ENCODE results near the gene BIN1. TPM values are rescaled to one million over a fixed set of nuclear protein-coding genes. Genes with fewer than 3 reads are reported as not detected.

BIN1 gene
- polyA plus RNA-seq, 1 donor from 2014 or later: 175 TPM

DNA sequence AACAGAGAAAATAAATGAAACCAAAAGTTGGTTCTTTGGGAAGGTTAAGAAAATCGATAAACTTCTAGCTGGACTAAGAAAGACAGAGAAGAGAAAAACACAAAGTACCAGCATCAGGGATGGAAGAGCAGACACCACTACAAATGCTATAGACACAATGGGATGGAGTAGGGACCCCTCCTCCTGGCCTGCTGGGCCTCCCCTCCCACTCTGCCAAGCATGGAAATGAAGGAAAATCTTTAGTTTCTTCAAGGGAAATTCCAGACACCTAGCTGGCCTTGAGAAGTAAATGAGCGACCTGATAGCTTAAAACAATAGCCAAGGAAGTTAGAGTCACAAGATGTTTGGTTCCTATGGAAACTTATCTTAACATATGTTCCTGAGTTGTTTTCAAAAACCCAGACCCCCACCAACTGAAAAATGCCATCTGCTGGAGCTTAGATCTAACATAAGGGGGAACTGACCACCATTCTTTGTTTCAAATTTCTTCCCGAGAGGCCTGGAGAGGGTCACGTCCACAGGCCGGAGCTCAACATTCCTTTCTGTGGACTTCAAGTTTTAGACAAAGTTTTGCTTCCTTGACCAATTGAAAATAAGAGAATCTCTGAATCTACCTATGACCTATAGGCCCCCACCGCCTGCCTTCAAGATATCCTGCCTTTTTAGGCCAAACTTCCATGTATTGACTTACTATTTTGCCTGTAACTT lies 101.9 kb downstream of the BIN1 start:
- Mint-ChIP-seq H3K27me3 (no peaks in the 10 kb centered on the region), H3K4me1 (no peaks in the 10 kb centered on the region), H3K9me3 (peaks cover 0 to 2% (median 0%) of the 10 kb centered on the region in 3 donors), H3K36me3 (no peaks in the 10 kb centered on the region), H3K27ac (no peak overlapping the region), H3K4me3 (no peak overlapping the region)

DNA sequence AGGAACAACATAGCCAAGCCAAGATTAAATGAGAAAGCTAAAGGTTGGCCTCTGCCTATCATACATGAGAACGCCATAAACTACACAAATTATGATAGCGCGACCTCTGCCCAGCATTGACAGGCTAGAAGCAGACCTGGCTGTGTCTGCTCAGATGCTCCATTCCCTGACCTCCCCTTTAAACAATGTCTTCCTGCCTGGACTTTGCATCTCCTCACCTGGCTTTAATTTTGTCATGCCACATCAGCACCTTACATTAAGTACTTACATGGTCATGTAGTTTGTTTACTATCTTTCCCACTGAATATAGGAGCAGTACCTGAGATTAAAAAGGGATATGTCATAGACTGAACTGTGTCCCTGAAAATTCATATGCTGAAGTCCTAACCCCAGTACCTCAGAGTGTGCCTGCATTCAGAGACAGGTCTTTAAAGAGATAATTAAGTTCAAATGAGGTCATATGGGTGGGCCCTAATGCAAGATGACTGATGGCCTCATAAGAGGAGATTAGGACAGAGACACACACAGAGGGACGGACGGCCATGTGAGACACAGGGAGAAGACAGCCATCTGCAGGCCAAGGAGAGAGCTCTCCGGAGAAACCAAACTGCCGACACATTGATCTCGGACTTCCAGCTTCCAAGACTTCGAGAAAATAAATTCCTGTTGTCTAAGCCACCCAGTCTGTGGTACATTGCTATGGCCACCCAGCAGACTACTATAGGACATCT lies 103.7 kb downstream of the BIN1 start:
- Mint-ChIP-seq H3K27ac (no peak overlapping the region), H3K9me3 (no peaks in the 10 kb centered on the region), H3K27me3 (no peaks in the 10 kb centered on the region), H3K4me1 (no peaks in the 10 kb centered on the region), H3K4me3 (no peak overlapping the region), H3K36me3 (no peaks in the 10 kb centered on the region)

DNA sequence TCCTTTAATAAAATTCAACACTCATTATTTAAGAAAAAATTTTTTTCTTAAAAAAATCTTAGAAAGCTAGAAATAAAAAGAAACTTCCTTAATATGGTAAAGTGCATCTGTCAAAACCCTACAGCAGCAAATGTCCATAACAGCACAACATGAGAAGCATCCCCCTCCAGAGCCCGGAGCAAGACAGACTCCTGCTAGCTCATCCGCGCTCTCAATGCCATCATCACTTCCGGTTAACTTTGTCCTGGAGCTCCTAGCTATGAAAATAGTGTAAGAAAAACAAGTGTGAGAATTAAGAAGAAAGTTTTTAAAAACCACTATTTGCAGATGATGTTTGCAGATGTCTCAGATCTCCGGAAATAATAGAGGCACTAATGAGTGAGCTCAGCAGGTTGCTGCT lies 105.2 kb downstream of the BIN1 start:
- no peaks in the 10 kb centered on the region for H3K27me3 Mint-ChIP-seq
- no peaks in the 10 kb centered on the region for H3K36me3 Mint-ChIP-seq
- H3K9me3 Mint-ChIP-seq: no peaks in the 10 kb centered on the region
- no peak overlapping the region for H3K4me3 Mint-ChIP-seq
- no peaks in the 10 kb centered on the region for H3K4me1 Mint-ChIP-seq
- H3K27ac Mint-ChIP-seq: no peak overlapping the region

DNA sequence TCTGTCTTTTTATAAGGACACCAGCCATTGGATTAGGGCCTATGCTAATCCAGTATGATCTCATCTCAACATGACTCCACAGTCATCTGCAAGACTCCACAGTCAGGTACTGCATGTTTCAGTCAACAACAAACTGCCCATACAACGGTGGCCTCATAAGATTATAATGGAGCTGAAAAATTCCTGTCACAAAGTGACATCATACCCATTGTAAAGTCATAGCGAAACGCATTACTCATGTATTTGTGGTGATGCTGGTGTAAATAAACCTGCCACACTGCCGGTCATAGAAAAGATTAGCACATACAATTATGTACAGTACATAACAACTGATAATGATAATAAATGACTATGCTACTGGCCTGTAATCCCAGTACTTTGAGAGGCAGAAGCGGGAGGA lies 106.0 kb downstream of the BIN1 start:
- H3K36me3 Mint-ChIP-seq: no peaks in the 10 kb centered on the region
- H3K4me1 Mint-ChIP-seq: no peaks in the 10 kb centered on the region
- no peaks in the 10 kb centered on the region for H3K27me3 Mint-ChIP-seq
- H3K27ac Mint-ChIP-seq: no peak overlapping the region
- no peak overlapping the region for H3K4me3 Mint-ChIP-seq
- no peaks in the 10 kb centered on the region for H3K9me3 Mint-ChIP-seq

DNA sequence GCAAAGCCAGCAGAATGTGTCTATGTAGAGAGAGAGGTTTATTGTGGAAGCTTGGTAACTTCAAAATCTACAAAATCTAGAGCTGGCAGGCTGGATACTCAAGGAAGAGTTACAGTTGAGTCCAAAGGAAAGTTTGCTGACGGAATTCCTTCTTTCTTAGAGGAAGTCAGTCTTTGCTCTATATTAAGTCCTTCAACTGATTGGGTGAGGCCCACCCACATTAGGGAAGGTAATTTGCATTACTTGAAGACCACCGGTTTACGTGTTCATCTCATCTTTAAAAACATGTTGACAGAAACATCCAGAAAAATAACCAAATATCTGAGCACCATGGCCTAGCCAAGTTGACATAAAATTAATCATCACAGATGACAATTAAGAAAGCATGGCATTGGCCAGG lies 106.8 kb downstream of the BIN1 start:
- no peak overlapping the region for H3K4me3 Mint-ChIP-seq

DNA sequence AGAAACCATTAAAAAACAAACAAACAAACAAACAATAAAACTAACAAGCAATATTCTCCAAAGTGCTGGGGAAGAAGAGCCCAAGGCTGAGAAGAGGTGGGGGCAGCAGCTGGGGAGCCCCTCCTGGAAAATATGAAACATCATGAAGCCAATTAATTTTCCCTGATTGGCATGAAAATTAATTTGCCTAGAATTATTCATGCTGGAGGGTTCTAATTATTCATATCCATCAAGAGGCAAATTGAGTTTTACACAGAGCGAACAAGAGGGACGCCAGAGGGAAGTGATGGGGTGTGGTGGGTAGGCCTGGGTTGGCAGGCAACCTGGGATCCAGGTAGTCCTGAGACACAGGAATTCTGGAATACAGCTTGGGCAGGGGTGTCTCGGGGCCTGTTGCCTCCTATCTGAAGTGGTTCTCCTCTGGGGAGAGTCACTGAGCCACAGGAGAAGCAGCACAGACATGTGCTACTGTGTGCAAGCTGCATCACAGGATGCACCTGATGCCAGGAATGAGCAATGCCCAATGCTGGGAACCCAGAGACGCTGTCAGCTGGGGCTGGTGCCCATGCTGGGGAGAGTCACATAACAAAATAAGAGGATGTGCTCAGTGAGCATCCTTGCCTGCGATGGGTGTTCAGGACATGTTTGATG lies 107.7 kb downstream of the BIN1 start:
- no peaks in the 10 kb centered on the region for H3K9me3 Mint-ChIP-seq

More for the DNA sequence above, 106.8 kb downstream of the BIN1 start:
- H3K36me3 Mint-ChIP-seq: no peaks in the 10 kb centered on the region
- H3K27ac Mint-ChIP-seq: no peak overlapping the region
- no peaks in the 10 kb centered on the region for H3K9me3 Mint-ChIP-seq
- no peaks in the 10 kb centered on the region for H3K4me1 Mint-ChIP-seq
- H3K27me3 Mint-ChIP-seq: no peaks in the 10 kb centered on the region

DNA sequence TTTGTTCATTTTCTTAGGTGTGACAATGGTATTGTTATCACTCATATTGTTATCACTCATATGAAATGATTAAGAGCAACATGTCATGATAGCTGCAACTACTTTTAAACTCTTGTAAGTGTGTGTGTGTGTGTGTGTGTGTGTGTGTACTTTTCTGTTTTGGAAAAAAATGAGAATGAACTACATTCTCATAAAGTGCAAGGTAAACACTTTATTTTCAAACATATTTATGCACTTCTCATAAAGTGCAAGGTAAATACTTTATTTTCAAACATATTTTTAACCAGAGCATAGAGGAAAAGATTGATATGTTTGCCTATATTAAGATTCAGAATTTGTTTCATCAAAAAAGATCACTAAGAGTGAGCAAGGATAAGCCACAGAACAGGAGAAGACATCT lies 108.5 kb downstream of the BIN1 start:
- H3K9me3 Mint-ChIP-seq: no peaks in the 10 kb centered on the region
- H3K4me3 Mint-ChIP-seq: no peak overlapping the region
- H3K27me3 Mint-ChIP-seq: no peaks in the 10 kb centered on the region
- H3K4me1 Mint-ChIP-seq: no peaks in the 10 kb centered on the region
- H3K36me3 Mint-ChIP-seq: no peaks in the 10 kb centered on the region
- no peak overlapping the region for H3K27ac Mint-ChIP-seq

More for the DNA sequence above, 107.7 kb downstream of the BIN1 start:
- Mint-ChIP-seq H3K36me3 (no peaks in the 10 kb centered on the region), H3K4me1 (no peaks in the 10 kb centered on the region), H3K4me3 (no peak overlapping the region), H3K27me3 (no peaks in the 10 kb centered on the region), H3K27ac (no peak overlapping the region)

Other genes with a start within 250 kb of the BIN1 start
- not detected for gene TEX51, start 208.3 kb downstream of the BIN1 start, polyA plus RNA-seq
- gene CYP27C1, start 113.1 kb upstream of the BIN1 start, polyA plus RNA-seq: not detected
- 24.7 TPM for gene ERCC3, start 187.0 kb upstream of the BIN1 start, polyA plus RNA-seq